Kidney (tissue), 14 donors: Measurements from ENCODE around the gene SNTG2. TPM values are rescaled to one million over a fixed set of nuclear protein-coding genes. Genes with fewer than 3 reads are reported as not detected.

Source experiments
- DNase-seq, 5 donors: peaks; one replicate each; pipeline ENCODE4 v3.0.0-alpha.2; 2013 to 2020
- FAIRE-seq: peaks from 2 replicates; lab custom pipeline; 2012; peaks lifted over from hg19 to GRCh38; lab: Jason Lieb, UNC
- H3K27ac ChIP-seq, 2 donors: one replicate each; pipeline ENCODE4 v1.7.0; 2013; ENCODE audit warnings: low read depth in 2 of 2, low read length in 2 of 2, inconsistent platforms in 1 of 2
- H3K27me3 ChIP-seq: one replicate; pipeline ENCODE4 v1.7.1; 2013; ENCODE audit warnings: low read length, inconsistent platforms; ENCODE audit not compliant: control insufficient read depth, insufficient read depth
- H3K36me3 ChIP-seq, 3 donors: one replicate each; pipeline versions ENCODE4 v1.7.0 to v1.7.1; 2013; ENCODE audit warnings: low read length in 3 of 3, control low read depth in 1 of 3, inconsistent platforms in 1 of 3; ENCODE audit not compliant: insufficient read depth in 3 of 3, control insufficient read depth in 2 of 3
- H3K4me1 ChIP-seq, 3 donors: one replicate each; pipeline versions ENCODE4 v1.7.0 to v1.7.1; 2013; ENCODE audit warnings: low read length in 3 of 3, inconsistent platforms in 1 of 3, low read depth in 1 of 3; ENCODE audit not compliant: control insufficient read depth in 2 of 3, insufficient read depth in 2 of 3
- H3K4me3 ChIP-seq, 3 donors: one replicate each; pipeline versions ENCODE4 v1.7.0 to v1.8.1; 2013; ENCODE audit warnings: low read length in 3 of 3, control low read depth in 1 of 3, inconsistent platforms in 1 of 3
- H3K9ac ChIP-seq, 3 donors: one replicate each; pipeline versions ENCODE4 v1.7.0 to v1.7.1; 2013; ENCODE audit warnings: low read length in 3 of 3, control low read depth in 1 of 3, inconsistent platforms in 1 of 3
- H3K9me3 ChIP-seq, 3 donors: one replicate each; pipeline versions ENCODE4 v1.7.0 to v1.7.1; 2013; ENCODE audit warnings: low read length in 3 of 3, control low read depth in 1 of 3, inconsistent platforms in 1 of 3; ENCODE audit not compliant: control insufficient read depth in 2 of 3, insufficient read depth in 1 of 3
- intact Hi-C: fragments of 100-400 bp; cut with DNase I; formaldehyde crosslinking; loops from one replicate; pipeline ENCODE4 v1.11.1; 2022
- polyA plus RNA-seq: library from polyadenylated mRNA; stranded (reverse); fragments of 350-450 nt; fragmentation: Illumina TruSeq; extraction: RNeasy Lipid Tissue Mini Kit (QIAGEN cat#74804); gene quantifications from one replicate; pipeline ENCODE4 v1.2.3, GENCODE V29; 2014; ENCODE audit warnings: low read depth, low replicate concordance; ENCODE audit not compliant: insufficient read depth
- total RNA-seq: library from RNA; stranded (reverse); fragmentation: NEBNext Ultra II Directional; extraction: Animal tissue kit (Norgen Biotek cat#: 25700); gene quantifications from one replicate; pipeline ENCODE4 v1.2.1, GENCODE V29; 2021
- TF ChIP-seq, protein P1 (sequence below): IDR thresholded peaks from 3 replicates; pipeline ENCODE4 v1.5.1; 2012; ENCODE audit warnings: mild to moderate bottlenecking, moderate library complexity, borderline replicate concordance; ENCODE audit not compliant: insufficient read depth; ENCODE audit errors: extremely low read depth
- donor health status: control.
- donor health status: control.
- donor health status: control.
- donor health status: control.
- donor health status: control.
- donor health status: DM: yes; HTN: yes; CAD: no.
- donor health status: Normal renal cell carcinoma (clear cell type).

Gene SNTG2
- total and polyA plus RNA-seq, 2 donors from 2014 or later: 2.2 TPM; not detected in 1

DNA sequence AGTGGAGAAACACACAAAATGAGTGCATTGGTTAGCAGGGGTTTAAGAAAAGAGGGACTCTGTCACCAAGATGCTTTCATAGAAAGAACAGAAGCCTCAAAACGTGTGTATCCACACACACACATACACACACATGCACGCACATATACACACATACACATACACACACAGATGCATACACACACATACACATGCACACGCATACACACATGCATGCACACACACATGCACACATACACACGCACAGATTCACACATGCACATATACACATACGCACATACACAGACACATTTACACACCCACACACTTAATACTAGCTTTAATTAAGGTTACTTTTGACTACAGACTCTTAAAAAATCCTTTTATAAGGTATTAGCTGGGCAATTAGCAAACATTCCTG lies 378.0 kb downstream of the SNTG2 start:
- no peak for DNase-seq
- H3K36me3 ChIP-seq: no peaks in the 10 kb centered on the region
- H3K9ac ChIP-seq: no peak overlapping the region
- intact Hi-C loops: no loop called here
- no peaks in the 10 kb centered on the region for H3K9me3 ChIP-seq
- no peak for FAIRE-seq
- no peak overlapping the region for H3K4me3 ChIP-seq
- no peak overlapping the region for H3K27ac ChIP-seq
- no peaks in the 10 kb centered on the region for H3K27me3 ChIP-seq
- TF ChIP-seq, protein P1, sequence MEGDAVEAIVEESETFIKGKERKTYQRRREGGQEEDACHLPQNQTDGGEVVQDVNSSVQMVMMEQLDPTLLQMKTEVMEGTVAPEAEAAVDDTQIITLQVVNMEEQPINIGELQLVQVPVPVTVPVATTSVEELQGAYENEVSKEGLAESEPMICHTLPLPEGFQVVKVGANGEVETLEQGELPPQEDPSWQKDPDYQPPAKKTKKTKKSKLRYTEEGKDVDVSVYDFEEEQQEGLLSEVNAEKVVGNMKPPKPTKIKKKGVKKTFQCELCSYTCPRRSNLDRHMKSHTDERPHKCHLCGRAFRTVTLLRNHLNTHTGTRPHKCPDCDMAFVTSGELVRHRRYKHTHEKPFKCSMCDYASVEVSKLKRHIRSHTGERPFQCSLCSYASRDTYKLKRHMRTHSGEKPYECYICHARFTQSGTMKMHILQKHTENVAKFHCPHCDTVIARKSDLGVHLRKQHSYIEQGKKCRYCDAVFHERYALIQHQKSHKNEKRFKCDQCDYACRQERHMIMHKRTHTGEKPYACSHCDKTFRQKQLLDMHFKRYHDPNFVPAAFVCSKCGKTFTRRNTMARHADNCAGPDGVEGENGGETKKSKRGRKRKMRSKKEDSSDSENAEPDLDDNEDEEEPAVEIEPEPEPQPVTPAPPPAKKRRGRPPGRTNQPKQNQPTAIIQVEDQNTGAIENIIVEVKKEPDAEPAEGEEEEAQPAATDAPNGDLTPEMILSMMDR: no peak
- no peaks in the 10 kb centered on the region for H3K4me1 ChIP-seq

DNA sequence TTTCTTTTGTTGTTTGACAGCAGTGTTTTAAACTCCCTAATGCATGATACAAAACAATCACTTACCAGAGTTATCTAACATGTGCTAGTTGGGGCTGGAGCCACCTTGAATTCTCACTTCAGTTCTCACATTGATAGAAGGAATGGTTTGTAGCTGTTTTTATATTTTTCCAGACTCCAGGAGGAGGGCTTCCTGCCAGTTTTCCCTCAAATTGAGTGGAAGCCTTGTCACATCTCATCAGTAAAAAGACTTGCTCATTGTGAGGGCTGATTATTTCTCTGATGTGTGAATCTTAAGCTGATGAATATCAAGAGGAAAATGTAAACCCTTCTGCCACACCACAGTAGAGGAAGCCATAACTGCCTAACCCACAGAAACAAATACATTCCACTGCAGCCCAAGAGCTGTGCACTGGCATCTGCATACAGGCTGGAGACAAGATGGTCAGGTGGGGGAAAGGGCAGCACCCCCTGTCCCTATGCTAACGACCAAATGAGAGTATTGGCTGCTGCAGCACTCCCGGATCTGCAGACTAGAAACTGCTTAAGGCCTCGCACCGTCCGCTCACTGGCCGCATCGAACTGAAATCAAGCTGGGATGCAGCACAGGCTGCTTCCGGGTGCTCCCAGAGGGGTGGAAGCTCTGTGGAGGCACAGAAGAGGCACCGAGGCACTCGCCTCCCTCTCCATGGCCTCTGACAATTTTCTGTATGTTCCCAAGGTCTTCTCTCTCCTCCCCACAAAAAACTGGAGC lies 388.9 kb downstream of the SNTG2 start:
- Histone ChIP-seq H3K4me1 (no peaks in the 10 kb centered on the region), H3K9me3 (no peaks in the 10 kb centered on the region), H3K27ac (no peak overlapping the region), H3K9ac (no peak overlapping the region), H3K27me3 (no peaks in the 10 kb centered on the region), H3K4me3 (no peak overlapping the region), H3K36me3 (no peaks in the 10 kb centered on the region)
- TF ChIP-seq, protein P1: no peak
- no peak for FAIRE-seq
- intact Hi-C loops: no loop called here
- DNase-seq: no peak

DNA sequence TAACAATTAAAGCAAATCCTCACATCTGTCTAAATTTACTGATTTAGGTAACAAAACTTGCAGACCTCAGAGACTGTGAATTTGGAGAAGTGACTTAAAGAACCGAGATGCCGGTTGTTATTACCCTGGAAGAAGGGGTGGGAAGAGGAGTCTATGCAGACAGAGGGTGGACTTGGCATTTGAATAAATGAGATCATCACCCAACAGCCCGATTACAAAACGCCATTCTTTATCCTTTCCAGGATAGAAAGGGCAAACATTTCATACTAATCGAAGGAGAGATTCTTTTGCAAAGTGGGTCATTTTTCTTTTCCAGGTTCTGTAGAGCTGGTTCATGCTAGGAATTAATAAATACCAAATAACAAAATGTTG lies 389.5 kb downstream of the SNTG2 start:
- Histone ChIP-seq H3K4me3 (no peak overlapping the region), H3K36me3 (no peaks in the 10 kb centered on the region), H3K9ac (no peak overlapping the region), H3K27me3 (no peaks in the 10 kb centered on the region), H3K27ac (no peak overlapping the region), H3K4me1 (no peaks in the 10 kb centered on the region), H3K9me3 (no peaks in the 10 kb centered on the region)
- TF ChIP-seq, protein P1: no peak
- no peak for DNase-seq
- no peak for FAIRE-seq
- intact Hi-C loops: no loop called here
